ENCODE data around the gene ATP8B4. TPM values are rescaled to one million over a fixed set of nuclear protein-coding genes. Genes with fewer than 3 reads are reported as not detected.

The ATP8B4 gene
- polyA plus RNA-seq, 3 donors = 6.1 to 9.6 (median 6.8) TPM

GRCh38 chr15:49827311-49827710 lies 291.7 kb downstream of the ATP8B4 start:
- no peak for DNase-seq
- H3K27me3 Mint-ChIP-seq (ENCODE audit: low read depth in 3 of 3) = no peaks in the 10 kb centered on the region
- Histone ChIP-seq H4K20me1 (ENCODE audit: insufficient read depth, low read length) (no peaks in the 10 kb centered on the region), H3K27me3 (ENCODE audit: control insufficient read depth in 2 of 2, insufficient read depth in 2 of 2, low read length in 2 of 2) (no peaks in the 10 kb centered on the region), H3K4me1 (ENCODE audit: control insufficient read depth in 1 of 2, insufficient read depth in 2 of 2, low read length in 2 of 2) (peaks cover 6 to 9% of the 10 kb centered on the region in 2 donors), H3K9ac (ENCODE audit: insufficient read depth, low read length, poor library complexity, severe bottlenecking) (no peak overlapping the region), H3K27ac (ENCODE audit: low read depth in 1 of 2, low read length in 2 of 2) (no peak overlapping the region), H3K79me2 (ENCODE audit: insufficient read depth, low read length) (no peaks in the 10 kb centered on the region), H3K4me2 (replicated peaks; ENCODE audit: extremely low read depth, low read length, poor library complexity, severe bottlenecking) (no peak overlapping the region), H3K36me3 (replicated peaks in 1 of 2; ENCODE audit: control insufficient read depth in 1 of 2, insufficient read depth in 2 of 2, low read length in 2 of 2) (no peaks in the 10 kb centered on the region), H3K9me3 (replicated peaks in 1 of 2; ENCODE audit: control insufficient read depth in 1 of 2, insufficient read depth in 1 of 2, low read length in 2 of 2) (no peaks in the 10 kb centered on the region), H3K4me3 (replicated peaks in 1 of 3; ENCODE audit: low read depth in 2 of 3, low read length in 3 of 3) (no peak overlapping the region), H2AFZ (ENCODE audit: insufficient read depth, low read depth, low read length, poor library complexity, severe bottlenecking) (no peak overlapping the region)
- no peak for TF ChIP-seq CTCF (IDR thresholded peaks at IDR 0.05)
- H3K4me3 Mint-ChIP-seq = no peak overlapping the region
- H3K27ac Mint-ChIP-seq = no peak overlapping the region
- no CpG with 5 or more reads among the region's 1 CpG for WGBS (ENCODE audit: insufficient coverage)
- H3K36me3 Mint-ChIP-seq = peaks cover 3 to 9% of the 10 kb centered on the region in 2 donors
- peaks cover 0 to 2% (median 0%) of the 10 kb centered on the region in 7 donors for H3K9me3 Mint-ChIP-seq
- peaks cover 8% of the 10 kb centered on the region for H3K4me1 Mint-ChIP-seq
- intact Hi-C loops (cut with micrococcal nuclease) = no loop called here

GRCh38 chr15:49826640-49827234 lies 292.3 kb downstream of the ATP8B4 start:
- Histone ChIP-seq H3K4me1 (ENCODE audit: control insufficient read depth in 1 of 2, insufficient read depth in 2 of 2, low read length in 2 of 2) (peaks cover 2 to 3% of the 10 kb centered on the region in 2 donors), H3K27me3 (ENCODE audit: control insufficient read depth in 2 of 2, insufficient read depth in 2 of 2, low read length in 2 of 2) (no peaks in the 10 kb centered on the region), H3K36me3 (replicated peaks in 1 of 2; ENCODE audit: control insufficient read depth in 1 of 2, insufficient read depth in 2 of 2, low read length in 2 of 2) (no peaks in the 10 kb centered on the region), H3K4me2 (replicated peaks; ENCODE audit: extremely low read depth, low read length, poor library complexity, severe bottlenecking) (no peak overlapping the region), H3K4me3 (replicated peaks in 1 of 3; ENCODE audit: low read depth in 2 of 3, low read length in 3 of 3) (no peak overlapping the region), H3K79me2 (ENCODE audit: insufficient read depth, low read length) (no peaks in the 10 kb centered on the region), H4K20me1 (ENCODE audit: insufficient read depth, low read length) (no peaks in the 10 kb centered on the region), H3K9ac (ENCODE audit: insufficient read depth, low read length, poor library complexity, severe bottlenecking) (no peak overlapping the region), H3K9me3 (replicated peaks in 1 of 2; ENCODE audit: control insufficient read depth in 1 of 2, insufficient read depth in 1 of 2, low read length in 2 of 2) (no peaks in the 10 kb centered on the region), H2AFZ (ENCODE audit: insufficient read depth, low read depth, low read length, poor library complexity, severe bottlenecking) (no peak overlapping the region), H3K27ac (ENCODE audit: low read depth in 1 of 2, low read length in 2 of 2) (no peak overlapping the region)
- intact Hi-C loops (cut with micrococcal nuclease) = no loop called here
- DNase-seq = no peak
- Mint-ChIP-seq H3K36me3 (peaks cover 3 to 9% of the 10 kb centered on the region in 2 donors), H3K27ac (no peak overlapping the region), H3K9me3 (peaks cover 0 to 3% (median 1%) of the 10 kb centered on the region in 7 donors), H3K4me1 (peaks cover 3% of the 10 kb centered on the region), H3K27me3 (ENCODE audit: low read depth in 3 of 3) (peaks cover 0 to 1% (median 0%) of the 10 kb centered on the region in 3 donors), H3K4me3 (no peak overlapping the region)
- TF ChIP-seq CTCF (IDR thresholded peaks at IDR 0.05) = no peak

All from CD14-positive monocyte (primary cell).